ENCODE measurements around the gene KDM1A. TPM values are rescaled to one million over a fixed set of nuclear protein-coding genes. Genes with fewer than 3 reads are reported as not detected.
"Not testable (repeated sequence)": the region's sequence is repeated elsewhere in the genome, so short reads cannot be mapped to it uniquely, and the experiment has no call there.

The KDM1A gene
- total RNA-seq, 2 donors from 2014 or later = 36.6 to 63.6 TPM

DNA sequence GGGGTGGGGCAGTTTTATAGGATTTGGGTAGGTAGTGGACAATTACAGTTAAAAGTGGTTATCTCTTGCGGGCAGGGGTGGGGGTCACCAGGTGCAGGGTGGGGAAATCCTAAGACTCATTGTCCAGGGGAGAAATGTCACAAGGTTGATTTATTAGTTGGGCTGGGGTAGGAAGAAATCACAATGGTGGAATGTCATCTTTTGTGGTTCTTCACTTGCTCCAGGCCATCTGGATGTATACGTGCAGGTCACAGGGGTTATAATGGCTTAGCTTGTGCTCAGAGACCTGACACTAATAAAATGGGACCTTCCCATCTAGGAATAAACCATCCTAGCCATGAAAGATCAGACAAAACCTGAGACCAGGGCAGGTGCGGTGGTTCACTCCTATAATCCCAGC, 15.2 kb upstream of the KDM1A start:
- no peaks in the 10 kb centered on the region for H3K27me3 ChIP-seq
- DNase-seq = no peak
- intact Hi-C loops (cut with DNase I) = no loop called here
- no peak for ATAC-seq
- H3K36me3 ChIP-seq (replicated peaks in 1 of 2; ENCODE audit: insufficient read depth in 1 of 2, low read depth in 2 of 2) = no peaks in the 10 kb centered on the region
- no peaks in the 10 kb centered on the region for H3K4me1 ChIP-seq
- 62 to 77% methylated on average over 3 of the region's 3 CpGs for WGBS, 2 donors
- peaks cover 0 to 7% (median 0%) of the 10 kb centered on the region in 3 donors for H3K9me3 ChIP-seq
- TF ChIP-seq, protein P1, sequence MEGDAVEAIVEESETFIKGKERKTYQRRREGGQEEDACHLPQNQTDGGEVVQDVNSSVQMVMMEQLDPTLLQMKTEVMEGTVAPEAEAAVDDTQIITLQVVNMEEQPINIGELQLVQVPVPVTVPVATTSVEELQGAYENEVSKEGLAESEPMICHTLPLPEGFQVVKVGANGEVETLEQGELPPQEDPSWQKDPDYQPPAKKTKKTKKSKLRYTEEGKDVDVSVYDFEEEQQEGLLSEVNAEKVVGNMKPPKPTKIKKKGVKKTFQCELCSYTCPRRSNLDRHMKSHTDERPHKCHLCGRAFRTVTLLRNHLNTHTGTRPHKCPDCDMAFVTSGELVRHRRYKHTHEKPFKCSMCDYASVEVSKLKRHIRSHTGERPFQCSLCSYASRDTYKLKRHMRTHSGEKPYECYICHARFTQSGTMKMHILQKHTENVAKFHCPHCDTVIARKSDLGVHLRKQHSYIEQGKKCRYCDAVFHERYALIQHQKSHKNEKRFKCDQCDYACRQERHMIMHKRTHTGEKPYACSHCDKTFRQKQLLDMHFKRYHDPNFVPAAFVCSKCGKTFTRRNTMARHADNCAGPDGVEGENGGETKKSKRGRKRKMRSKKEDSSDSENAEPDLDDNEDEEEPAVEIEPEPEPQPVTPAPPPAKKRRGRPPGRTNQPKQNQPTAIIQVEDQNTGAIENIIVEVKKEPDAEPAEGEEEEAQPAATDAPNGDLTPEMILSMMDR (IDR thresholded peaks at IDR 0.05) = no peak
- no peak for TF ChIP-seq POLR2A (IDR thresholded peaks at IDR 0.05)
- no peak overlapping the region for H3K4me3 ChIP-seq
- no peak overlapping the region for H3K27ac ChIP-seq

DNA sequence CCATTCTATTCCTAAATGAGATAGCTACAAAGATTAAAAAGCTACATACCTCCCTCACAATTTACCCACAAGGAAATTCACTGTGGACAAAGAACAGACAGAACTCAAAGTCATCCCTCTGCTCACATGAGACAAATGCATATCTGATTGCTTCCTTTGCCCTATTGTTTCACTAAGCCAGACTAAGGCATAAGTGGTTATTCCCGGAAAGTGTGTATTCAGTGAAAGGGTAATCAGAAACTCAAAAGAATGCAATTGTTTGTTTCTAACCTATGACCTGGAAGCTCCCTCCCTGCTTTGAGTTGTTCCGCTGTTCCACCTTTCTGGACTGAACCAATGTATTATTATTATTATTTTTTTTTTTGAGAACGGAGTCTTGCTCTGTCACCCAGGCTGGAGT, 14.5 kb upstream of the KDM1A start:
- DNase-seq; H3K36me3 ChIP-seq (replicated peaks in 1 of 2; ENCODE audit: insufficient read depth in 1 of 2, low read depth in 2 of 2); H3K4me1 ChIP-seq; ATAC-seq; H3K4me3 ChIP-seq; H3K27ac ChIP-seq; intact Hi-C loops (cut with DNase I); H3K9me3 ChIP-seq; H3K27me3 ChIP-seq: not testable (repeated sequence)
- 78 to 79% methylated on average over 3 of the region's 3 CpGs for WGBS, 2 donors

DNA sequence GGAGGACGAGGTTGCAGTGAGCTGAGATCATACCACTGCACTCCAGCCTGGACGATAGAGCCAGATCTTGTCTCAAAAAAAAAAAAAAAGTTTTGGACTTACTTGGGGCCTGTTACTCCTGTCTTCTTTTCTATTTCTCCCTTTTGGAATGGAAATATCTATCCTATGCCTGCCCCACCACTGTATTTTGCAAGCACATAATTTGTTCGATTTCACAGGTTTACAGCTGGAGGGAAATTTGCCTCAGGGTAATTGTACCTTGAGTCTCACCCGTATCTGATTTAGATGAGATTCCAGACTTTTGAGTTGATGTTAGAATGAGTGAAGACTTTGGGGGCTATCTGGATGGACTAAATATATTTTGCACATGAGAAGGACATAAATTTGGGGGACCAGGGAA, 12.2 kb upstream of the KDM1A start:
- no peak for DNase-seq
- WGBS, 2 donors = 80 to 90% methylated on average over 4 of the region's 4 CpGs
- TF ChIP-seq, protein P1 (IDR thresholded peaks at IDR 0.05) = no peak
- no peak for TF ChIP-seq POLR2A (IDR thresholded peaks at IDR 0.05)
- H3K27me3 ChIP-seq = no peaks in the 10 kb centered on the region
- no peak for ATAC-seq
- no peak overlapping the region for H3K27ac ChIP-seq
- no peaks in the 10 kb centered on the region for H3K4me1 ChIP-seq
- intact Hi-C loops (cut with DNase I) = no loop called here
- H3K4me3 ChIP-seq = no peak overlapping the region
- H3K9me3 ChIP-seq = no peaks in the 10 kb centered on the region
- H3K36me3 ChIP-seq (replicated peaks in 1 of 2; ENCODE audit: insufficient read depth in 1 of 2, low read depth in 2 of 2) = no peaks in the 10 kb centered on the region

DNA sequence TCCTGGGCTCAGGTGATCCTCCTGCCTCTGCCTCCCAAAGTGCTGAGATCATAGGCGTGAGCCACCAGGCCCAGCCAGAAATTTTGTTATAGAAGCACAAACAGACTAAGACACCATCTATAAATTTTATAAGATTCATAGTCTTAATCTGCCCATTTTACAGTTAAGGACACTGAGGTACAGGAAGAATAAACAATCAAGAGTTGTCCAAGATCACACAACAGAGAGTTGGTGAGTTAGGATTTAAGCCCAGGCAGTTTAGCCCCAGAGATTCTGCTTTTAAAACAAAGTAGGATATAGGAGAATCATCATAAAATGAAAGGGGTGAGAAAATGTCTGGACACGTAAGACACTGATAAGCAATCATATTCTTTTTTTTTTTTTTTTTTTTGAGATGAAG, 10.4 kb upstream of the KDM1A start:
- no peaks in the 10 kb centered on the region for H3K27me3 ChIP-seq
- TF ChIP-seq POLR2A (IDR thresholded peaks at IDR 0.05) = no peak
- TF ChIP-seq, protein P1 (IDR thresholded peaks at IDR 0.05) = no peak
- intact Hi-C loops (cut with DNase I) = no loop called here
- no peaks in the 10 kb centered on the region for H3K4me1 ChIP-seq
- H3K36me3 ChIP-seq (replicated peaks in 1 of 2; ENCODE audit: insufficient read depth in 1 of 2, low read depth in 2 of 2) = no peaks in the 10 kb centered on the region
- no peak overlapping the region for H3K4me3 ChIP-seq
- no peak overlapping the region for H3K27ac ChIP-seq
- DNase-seq = no peak
- no peaks in the 10 kb centered on the region for H3K9me3 ChIP-seq
- WGBS, 2 donors = 77 to 80% methylated on average over 2 of the region's 2 CpGs
- ATAC-seq = no peak

DNA sequence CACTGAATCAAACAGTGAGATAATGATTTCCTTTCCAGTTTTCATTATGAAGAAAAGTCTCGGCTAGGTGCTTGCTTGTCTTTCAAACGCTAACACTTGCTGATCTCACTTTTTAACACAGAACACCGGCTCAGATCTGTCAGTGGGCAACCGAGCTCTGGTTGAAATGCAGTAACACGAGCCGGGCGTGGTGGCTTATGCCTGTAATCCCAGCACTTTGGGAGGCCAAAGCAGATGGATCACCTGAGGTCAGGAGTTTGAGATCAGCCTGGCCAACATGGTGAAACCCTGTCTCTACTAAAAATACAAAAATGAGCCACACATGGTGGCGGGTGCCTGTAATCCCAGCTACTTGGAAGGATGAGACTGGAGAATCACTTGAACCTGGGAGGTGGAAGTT, 9.2 kb upstream of the KDM1A start:
- intact Hi-C loops (cut with DNase I); H3K27me3 ChIP-seq; H3K4me3 ChIP-seq; H3K4me1 ChIP-seq; DNase-seq; ATAC-seq; H3K9me3 ChIP-seq; H3K27ac ChIP-seq; H3K36me3 ChIP-seq (replicated peaks in 1 of 2; ENCODE audit: insufficient read depth in 1 of 2, low read depth in 2 of 2): not testable (repeated sequence)
- WGBS, 2 donors = 86 to 88% methylated on average over 8 of the region's 8 CpGs

DNA sequence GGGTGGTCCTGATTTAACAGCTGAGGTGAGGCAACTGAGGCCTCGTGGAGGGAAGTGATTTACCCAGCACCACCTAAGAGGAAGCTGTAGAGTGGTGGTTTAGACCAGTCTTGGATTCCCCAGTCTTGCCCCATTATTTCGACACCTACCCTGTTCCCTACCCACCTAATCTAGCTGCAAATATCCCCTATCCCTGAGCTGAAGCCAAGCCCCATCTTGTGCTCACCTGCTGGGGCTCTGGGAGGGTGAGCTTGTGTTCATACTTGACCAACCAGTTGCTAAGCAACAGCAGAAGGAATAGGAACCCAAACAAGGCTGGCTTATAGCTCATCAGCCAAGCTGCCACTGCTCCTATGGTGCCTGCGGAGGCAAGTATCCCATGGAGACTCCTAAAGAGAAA, 5.6 kb upstream of the KDM1A start:
- TF ChIP-seq, protein P1 (IDR thresholded peaks at IDR 0.05) = no peak
- no peak for TF ChIP-seq POLR2A (IDR thresholded peaks at IDR 0.05)
- Histone ChIP-seq H3K4me3 (no peak overlapping the region), H3K9me3 (peaks cover 0 to 10% (median 0%) of the 10 kb centered on the region in 3 donors), H3K27me3 (no peaks in the 10 kb centered on the region), H3K27ac (no peak overlapping the region), H3K36me3 (replicated peaks in 1 of 2; ENCODE audit: insufficient read depth in 1 of 2, low read depth in 2 of 2) (no peaks in the 10 kb centered on the region), H3K4me1 (no peaks in the 10 kb centered on the region)
- no peak for ATAC-seq
- peak in 1 of 4 donors; percentile 3 for DNase-seq
- intact Hi-C loops (cut with DNase I) = no loop called here
- WGBS, 2 donors = 74 to 80% methylated on average over 3 of the region's 3 CpGs
